HG02852 (cell line): ENCODE data around the gene SLC6A17.

Source experiments
- ATAC-seq: cut with Tn5 transposase; IDR thresholded peaks from one replicate; pipeline ENCODE4 v1.9.1; 2021; ENCODE audit warnings: mild to moderate bottlenecking, moderate library complexity; ENCODE audit not compliant: unreplicated experiment

Gene SLC6A17

DNA sequence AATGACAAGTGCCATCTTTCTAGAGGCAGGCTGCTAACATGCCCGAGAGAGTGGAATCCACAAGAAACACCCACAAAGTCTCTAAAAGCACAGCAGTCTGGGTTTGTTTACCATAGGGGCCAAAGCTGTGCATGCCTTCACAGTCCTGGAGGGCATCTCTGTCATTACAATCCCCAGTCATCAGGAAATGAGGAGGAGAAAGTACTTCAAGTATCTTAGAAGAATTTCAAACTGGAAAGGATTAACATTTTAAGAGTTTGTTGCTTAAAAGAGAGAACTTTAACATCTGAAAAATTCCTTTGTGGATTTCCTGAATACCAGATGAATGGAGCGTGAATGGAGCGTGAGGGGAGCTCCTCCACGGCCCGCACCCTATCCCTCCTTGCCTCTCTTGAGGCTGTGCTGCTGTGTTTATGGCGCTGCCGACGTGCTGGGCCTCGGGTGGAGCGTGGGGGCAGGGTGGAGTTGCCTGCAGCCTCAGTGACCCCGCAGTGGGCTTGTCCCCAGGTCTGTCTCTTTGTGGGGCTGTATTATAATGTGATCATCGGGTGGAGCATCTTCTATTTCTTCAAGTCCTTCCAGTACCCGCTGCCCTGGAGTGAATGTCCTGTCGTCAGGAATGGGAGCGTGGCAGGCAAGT lies 23.3 kb downstream of the SLC6A17 start:
- ATAC-seq, result no peak

DNA sequence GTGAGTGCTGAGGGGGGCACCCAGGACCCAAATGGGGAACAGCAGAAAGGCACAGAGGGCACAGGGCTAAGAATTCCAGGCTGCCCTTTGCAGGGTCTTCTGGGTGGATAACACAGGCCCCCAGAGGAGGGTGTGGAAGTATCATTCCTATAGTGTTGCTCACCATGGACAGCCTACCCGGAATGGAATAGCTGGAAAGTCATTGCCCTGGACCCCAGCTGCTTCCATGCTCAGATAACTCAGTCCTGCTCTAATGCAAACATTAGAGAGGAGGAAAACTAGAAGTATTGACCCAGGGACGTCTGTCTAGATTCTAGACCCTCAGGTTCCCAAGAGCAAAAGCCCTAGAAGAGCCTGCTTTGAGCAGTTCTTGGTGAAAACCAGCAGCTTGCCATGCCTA lies 24.7 kb downstream of the SLC6A17 start:
- ATAC-seq, result no peak

DNA sequence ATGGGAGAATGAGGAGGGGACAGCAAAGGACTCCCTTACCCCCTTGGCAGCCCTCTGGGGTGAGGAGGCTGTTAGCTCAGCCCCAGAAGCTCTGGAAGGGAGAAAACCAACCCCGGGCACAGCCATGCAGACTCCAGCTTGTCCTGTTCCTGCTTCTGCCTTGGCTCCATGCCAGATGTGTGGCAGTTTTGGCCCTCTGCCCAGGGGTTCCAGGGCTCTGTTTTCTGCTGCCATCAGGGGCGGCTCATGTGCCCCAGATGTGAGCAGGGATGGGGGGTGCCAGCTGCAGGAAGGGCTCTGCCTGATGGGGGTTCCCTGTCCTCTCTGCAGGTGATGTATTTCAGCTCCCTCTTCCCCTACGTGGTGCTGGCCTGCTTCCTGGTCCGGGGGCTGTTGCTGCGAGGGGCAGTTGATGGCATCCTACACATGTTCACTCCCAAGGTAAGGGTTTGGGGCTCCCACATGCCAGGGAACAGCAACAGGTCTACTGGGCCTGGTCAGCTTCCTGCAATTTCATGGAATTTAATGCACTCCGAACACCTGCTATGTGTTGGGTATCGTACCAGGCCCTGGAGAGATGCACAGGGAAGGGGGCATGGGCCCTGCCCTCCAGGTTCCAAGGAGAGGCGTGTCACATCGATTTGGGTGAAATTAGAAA lies 26.1 kb downstream of the SLC6A17 start:
- no peak for ATAC-seq

DNA sequence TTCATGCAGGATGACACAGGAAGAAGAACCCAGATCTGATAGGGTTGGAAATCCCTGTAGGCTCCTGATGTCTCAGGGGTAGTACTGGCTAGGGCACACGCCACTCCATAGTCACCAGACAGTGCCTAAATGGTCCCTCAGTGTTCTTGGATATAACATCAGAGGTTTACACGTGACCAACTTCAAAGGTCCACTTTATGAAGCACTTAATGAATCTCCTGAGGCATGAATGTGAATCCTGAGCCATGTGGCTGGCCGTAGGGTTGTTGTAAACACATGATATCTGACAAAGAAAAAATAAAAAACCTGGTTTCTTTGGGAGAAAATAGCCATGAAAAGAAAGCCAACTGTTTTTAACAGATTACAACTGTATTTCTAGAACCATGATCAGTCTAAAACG lies 27.5 kb downstream of the SLC6A17 start:
- ATAC-seq, result no peak

DNA sequence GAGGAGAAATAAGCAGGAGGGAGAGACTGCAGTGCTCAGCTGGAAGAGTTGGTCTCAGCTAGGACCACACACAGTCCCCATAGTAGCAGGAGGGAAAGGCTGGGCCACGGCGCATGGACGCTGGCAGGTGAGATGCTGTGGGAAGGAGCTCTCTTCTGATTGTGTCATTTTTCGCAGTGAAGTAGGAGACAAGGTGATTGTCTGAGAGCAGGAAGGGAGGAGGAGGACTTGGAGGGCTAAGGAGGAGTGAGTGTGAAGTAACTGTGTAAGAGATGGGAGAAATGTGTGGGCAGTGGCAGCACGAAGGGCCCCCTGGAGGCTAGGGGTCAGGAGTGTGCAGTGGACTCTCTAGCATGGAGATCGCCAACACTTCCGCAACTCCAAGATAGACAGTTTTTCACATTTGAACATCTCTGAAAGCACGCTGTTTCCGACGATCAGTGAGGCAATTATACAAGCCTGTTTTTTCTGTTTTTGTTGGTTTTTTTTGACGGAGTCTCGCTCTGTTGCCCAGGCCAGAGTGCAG lies 33.4 kb downstream of the SLC6A17 start:
- no peak for ATAC-seq

DNA sequence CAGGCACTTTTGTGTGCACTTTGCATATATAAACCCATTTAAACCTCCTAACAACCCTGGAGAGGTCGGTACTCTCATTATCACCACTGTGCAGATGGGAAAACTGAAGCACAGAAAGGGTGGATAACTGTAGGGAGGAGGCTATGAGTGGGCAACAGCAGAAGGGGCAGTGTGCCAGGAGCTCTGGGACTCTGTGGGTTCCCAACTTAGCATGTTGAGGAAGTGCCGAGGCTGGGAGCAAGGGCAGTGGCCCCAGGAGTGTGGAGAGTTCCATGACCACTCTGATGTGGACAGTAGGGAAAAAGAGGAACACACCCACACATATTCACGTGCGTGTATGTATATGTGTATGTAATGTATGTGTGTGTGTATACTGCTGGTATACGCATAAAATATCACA lies 34.2 kb downstream of the SLC6A17 start:
- ATAC-seq, result no peak

DNA sequence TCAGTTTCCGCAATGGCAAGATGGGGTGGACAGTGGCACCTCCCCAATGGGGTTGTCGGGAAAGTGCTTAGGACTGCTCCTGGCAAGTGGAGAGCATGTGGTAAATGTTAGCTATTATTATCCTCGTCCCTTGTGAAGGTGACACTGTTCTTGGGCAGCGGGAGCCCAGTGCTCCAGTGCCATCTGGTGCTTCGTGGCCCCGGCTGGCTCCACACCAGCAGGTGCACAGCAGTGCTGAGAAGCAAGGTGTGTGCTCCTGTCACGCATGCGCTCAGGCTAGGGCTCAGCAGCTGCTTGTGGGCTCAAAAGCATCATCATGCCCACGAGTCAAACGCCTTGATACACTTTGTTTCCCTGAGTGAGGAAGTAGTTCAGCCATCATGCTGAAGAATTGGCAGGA lies 34.9 kb downstream of the SLC6A17 start:
- ATAC-seq, result no peak

DNA sequence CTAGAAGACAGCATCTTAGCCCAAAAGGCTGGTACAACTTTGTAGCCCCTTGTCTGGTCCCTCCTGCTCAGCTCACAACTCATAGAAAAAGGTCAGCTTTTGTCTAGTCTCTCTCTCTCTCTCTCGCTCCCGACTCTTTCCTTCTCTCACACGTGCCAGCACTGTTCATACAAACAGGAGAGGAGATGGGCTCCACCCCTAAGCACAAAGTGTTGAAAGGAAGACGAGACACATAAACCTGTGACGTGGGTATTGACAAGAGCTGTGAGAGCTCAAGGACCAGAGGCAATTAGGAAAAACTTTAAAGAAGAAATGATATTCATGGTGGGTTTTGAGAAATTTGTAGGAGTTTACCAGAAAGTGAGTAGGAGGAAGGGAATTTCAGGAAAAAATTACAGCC lies 36.3 kb downstream of the SLC6A17 start:
- no peak for ATAC-seq

DNA sequence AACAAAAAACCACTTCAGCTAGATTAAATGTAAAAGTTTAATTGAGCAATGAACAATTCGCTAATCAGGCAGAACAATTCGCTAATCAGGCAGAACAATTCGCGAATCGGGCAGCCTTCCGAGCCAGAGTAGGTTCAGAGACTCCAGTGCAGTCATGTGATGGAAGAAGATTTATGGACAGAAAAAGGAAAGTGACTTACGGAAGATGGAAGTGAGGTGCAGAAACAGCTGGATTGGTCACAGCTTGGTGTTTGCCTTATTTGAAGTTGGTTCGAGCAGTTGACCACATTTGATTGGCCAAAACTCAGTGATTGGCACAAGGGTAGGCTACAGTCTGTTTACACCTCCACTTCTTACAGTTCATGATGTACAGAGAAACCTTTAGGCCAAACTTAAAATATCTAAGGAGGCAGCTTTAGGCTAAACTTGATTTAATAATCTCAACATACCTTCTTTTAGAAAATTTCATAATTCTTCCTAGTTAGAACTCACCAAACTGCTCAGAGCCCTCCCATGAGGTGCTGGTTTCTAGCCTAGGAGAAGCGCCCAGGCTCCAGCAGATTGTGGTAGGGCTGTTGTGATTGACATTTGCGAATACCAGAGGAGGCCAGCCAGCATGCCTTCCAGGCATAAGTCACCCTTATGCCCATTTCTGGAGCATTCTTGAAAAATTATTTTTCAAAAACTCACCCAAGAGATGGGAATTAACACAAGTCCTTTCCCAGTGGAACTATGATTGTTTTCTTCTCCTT lies 37.0 kb downstream of the SLC6A17 start:
- no peak for ATAC-seq

DNA sequence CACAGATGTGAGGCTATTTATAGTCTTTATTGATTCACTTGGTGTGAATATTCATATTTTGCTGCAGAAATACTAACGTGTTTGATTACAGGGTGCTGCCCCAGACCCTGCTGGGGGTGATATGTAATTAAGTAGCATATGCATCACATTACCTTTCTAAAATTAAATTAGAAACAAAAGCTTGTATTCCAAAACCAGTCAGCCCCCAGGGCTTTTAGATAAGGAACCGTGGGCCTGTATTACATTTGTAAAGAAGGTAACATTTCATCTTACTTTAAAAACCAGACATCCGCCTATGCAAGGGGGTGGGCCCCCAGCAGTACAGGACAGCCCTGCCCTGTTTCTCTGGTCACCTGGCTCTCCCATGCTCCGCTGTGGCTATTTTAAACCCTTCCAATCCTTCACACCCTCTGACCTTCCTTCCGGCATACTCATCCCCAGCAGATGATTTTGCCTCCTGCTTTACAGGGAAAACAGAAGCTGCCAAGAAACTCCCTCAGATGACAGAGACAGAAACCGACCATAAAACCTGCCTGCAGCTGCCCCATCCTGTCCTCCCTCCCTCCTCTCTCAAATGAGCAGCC lies 37.8 kb downstream of the SLC6A17 start:
- ATAC-seq, result no peak

DNA sequence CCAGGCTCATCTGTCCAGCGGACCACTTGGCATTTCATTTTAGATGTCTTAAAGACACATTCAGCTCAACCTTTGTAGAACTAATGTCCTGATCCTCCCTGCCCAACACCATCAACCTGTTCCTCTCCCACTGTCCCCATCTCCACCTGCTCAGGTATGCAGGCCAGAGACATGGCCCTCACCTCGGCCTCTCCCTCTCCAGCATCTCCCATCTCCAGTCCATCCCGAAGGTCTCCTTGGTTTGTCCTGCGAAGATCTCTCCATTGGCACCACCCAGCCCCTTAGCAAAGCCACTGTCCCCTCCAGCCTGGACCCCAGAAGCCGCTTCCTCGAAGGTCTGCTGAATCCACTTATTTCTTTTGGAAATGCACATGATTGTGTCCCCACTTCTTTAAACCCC lies 38.9 kb downstream of the SLC6A17 start:
- no peak for ATAC-seq

DNA sequence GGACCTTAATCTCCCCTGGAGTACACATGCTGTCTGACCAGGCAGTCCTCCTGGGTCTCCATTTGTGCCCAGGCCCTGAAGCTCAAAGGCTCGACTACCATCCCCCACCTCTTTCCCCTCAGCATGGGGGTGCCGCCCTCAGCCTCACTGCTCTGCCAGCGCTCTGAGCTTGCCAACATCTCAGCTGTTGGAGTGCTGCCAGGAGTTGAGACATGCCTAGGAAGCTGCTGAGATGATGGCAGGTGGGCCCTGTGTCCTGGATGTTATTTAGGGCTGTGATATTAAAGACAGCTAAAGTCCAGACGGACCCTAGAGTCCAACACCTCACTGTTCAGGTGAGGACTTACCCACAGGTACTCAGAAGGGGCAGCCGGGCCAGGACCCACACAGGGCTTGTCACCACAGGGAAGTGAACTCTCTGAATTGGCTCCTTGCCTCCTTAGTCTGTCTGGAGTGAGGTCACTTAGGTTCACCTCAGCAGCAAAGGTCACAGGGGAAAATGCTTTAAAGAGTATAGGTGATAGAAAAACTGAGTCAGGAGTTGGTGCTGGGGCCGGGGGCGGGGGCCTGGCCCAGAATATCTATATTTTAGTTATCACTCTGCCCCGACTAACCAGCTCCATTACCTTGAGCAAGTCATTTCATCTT lies 40.1 kb downstream of the SLC6A17 start:
- no peak for ATAC-seq

DNA sequence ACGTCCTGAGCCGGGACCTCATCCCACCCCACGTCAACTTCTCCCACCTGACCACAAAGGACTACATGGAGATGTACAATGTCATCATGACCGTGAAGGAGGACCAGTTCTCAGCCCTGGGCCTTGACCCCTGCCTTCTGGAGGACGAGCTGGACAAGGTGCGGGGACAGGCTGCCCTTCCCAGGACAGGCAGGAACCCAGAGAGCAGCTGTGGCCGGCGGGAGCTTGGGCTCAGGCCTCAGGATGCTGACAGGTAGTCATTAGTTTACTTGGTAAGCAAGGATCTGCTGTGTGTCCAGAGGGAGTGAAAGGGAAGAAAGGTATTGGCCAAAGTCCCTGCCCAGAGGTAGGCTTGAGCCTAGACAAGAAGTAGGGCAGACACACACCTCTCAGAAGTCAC lies 42.2 kb downstream of the SLC6A17 start:
- no peak for ATAC-seq

DNA sequence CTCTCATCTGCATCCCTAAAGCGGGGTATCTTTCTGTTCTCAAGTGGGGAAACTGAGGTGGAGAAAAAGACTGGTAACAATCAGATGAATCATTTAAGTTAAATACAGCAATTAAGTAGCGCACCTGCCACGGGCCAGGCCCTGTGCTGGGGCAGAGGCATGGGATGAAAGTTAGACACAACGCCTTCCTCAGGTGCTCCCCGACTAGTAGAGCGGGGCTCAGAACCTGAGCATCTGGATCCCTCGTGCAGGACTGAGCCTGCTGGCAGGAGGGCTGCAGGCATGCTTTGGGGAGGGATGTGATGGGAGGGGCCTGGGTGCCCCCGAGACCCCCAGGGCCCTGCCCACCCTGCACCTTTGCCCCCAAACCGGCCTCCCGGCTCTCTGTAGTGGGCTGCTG lies 44.9 kb downstream of the SLC6A17 start:
- ATAC-seq, result no peak

DNA sequence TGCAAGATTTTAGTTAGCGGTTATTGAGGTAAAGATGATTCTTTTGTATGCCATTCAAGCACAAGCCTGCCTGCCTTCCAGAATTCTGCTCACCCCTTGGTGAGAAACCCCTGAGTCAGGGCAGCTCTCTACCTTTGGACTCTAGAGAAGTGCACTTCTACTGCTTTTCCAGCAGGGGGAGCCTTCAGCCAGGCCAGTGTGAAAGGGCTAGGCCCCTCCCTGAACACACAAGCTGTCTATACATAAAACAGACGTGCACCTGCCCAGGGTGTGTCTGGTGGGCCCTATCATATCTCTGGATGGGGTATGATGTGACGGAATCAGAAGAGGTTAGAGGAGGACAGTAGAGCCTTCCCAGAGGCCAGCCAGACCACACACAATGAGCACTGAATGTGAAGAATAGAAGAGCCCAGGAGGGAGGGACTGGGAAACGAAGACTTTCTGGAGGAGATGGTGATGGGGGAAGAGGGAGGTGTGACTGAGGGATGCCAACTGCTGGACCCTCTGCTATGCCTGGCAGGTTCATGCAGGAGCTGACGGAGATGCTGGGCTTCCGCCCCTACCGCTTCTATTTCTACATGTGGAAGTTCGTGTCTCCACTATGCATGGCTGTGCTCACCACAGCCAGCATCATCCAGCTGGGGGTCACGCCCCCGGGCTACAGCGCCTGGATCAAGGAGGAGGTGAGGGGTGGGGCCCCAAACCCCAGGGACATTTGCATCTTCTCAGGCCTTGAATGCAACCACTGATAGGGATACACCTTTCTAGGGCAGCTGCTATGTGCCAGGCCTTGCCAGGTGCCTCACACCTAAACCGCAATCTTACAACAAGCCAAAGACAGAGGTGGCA lies 46.8 kb downstream of the SLC6A17 start:
- no peak for ATAC-seq

DNA sequence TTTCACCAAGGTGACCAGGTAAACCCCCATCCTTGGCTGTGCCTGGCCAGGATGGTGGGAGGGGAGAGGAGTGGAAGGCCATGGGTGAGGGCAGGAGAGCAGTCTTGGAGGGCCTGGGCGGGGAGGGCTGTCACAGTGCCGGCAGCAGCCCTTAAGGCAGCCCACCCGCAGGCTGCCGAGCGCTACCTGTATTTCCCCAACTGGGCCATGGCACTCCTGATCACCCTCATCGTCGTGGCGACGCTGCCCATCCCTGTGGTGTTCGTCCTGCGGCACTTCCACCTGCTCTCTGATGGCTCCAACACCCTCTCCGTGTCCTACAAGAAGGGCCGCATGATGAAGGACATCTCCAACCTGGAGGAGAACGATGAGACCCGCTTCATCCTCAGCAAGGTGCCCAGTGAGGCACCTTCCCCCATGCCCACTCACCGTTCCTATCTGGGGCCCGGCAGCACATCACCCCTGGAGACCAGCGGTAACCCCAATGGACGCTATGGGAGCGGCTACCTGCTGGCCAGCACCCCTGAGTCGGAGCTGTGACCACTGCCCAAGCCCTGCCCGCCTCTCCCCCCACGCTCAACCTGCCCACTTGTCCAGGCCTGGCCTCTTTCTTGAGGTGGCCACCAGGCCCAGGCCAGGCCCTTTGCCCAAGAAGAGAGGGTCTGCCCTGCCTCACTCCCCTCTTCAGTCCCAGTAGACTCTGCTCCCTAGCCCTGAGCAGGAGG lies 47.8 kb downstream of the SLC6A17 start:
- ATAC-seq, result no peak

DNA sequence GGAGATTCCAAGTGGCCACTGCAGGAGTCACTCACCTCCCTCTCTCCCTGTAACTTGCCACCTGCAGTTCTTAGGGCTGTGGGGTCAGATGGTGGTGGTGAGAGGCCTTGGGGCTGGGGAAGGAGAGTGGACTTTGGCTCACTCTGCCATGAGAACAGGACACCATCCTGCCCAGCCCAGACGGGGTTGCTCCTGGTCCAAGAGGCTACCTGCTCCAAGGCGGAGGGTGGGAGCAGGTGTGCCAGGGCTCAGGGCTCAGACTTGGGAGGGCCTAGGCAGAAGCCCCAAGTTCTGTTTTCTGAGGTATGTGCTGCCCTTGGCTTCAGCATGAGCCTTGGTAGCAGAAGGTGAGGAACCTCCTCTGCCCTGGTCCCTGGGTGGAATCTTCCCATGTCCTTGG lies 48.5 kb downstream of the SLC6A17 start:
- ATAC-seq, result no peak

DNA sequence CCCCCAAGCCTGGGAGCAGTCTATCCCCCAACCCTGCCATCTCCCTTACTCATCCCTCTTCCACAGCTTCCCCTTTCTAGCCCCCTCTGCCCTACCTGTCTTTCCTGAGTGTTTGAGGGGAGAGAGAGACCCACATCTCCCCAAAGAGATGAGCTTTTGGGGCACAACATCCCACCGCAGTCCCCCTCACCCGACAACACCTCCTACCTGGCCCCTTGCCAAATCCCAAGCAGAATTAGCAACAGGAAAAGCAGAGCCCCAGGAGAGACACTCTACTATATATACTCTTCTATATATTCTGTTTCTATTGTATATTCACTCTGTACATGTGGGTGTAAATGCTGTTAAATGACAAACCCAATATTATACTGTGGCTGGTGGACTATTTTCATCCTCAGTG lies 49.9 kb downstream of the SLC6A17 start:
- ATAC-seq, result no peak

DNA sequence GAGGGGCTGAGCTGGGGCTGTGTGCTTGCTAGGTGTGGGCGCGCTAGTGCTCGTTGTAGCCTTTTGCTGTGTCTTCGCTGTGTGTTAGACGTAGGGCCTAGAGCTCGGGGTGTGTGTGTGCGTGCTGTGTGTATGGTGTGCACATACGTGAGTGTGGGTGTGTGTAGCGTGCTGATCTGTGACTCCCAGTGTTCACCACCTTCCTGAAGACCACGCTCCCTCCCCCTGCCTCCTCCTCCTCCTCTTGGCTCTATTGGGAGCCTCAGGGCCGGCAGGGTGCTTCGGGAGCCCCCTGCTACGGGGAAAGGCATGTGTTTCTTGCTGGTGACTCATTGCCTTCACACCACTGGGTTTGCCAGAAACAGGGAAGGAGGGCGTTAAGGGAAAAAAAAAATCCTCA lies 50.4 kb downstream of the SLC6A17 start:
- no peak for ATAC-seq
